ENCODE measurements around the gene ZNF564.

The ZNF564 gene

DNA sequence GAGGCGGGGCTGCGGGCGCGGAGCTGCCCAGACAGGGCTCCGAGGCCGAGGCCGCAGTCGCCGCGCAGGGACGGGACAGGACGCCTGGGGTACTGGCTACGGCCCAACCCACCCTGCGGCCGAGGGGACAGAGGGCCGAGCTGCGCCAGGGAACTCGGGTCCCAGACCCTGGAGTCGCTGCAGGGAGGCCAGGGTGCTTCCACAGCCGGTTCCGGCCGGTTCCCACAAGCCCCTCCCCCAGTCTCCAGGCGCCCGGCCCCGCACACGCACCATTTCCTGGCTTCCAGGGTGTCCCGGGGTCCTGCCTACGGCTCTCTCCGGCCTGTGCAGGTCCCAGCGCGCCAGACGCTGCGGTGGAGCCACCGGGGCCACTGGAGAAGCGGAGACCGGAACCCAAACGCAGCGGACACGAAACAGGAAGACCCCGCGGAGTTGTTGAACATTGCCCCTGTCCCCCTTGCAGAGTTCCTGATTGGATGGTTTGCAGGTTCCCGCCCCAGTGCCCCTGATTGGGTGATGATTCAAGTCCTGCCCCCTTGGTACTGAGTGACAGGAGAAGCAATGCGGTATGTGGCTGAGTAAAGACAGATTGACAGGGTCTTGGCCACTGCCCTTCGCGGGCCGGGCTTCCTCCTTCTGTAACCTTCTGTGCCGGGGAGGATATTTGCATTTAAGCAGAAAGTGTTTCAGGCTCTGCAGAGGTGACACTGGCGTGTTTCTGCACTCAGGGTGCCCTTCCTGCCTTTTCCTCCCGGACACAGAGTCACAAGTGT, at the start of gene ZNF564:
Gene ZNF564 (minus strand): TSS at position 423 of the 773 bp plus-strand sequence. CDS start 150 bp downstream, at position 273.
- peak; percentile 99 for DNase-seq (ENCODE audit: low spot score)
- TF ChIP-seq, protein P1, sequence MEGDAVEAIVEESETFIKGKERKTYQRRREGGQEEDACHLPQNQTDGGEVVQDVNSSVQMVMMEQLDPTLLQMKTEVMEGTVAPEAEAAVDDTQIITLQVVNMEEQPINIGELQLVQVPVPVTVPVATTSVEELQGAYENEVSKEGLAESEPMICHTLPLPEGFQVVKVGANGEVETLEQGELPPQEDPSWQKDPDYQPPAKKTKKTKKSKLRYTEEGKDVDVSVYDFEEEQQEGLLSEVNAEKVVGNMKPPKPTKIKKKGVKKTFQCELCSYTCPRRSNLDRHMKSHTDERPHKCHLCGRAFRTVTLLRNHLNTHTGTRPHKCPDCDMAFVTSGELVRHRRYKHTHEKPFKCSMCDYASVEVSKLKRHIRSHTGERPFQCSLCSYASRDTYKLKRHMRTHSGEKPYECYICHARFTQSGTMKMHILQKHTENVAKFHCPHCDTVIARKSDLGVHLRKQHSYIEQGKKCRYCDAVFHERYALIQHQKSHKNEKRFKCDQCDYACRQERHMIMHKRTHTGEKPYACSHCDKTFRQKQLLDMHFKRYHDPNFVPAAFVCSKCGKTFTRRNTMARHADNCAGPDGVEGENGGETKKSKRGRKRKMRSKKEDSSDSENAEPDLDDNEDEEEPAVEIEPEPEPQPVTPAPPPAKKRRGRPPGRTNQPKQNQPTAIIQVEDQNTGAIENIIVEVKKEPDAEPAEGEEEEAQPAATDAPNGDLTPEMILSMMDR (IDR thresholded peaks at IDR 0.05; ENCODE audit: extremely low read depth, missing control alignments) = no peak

- no peak for DNase-seq (ENCODE audit: low spot score)
- TF ChIP-seq, protein P1 (IDR thresholded peaks at IDR 0.05; ENCODE audit: extremely low read depth, missing control alignments) = no peak
These were observed 46.3 kb upstream of the ZNF564 start for GRCh38 chr19:12597594-12597993.

GRCh38 chr19:12596927-12597548, 45.8 kb upstream of the ZNF564 start:
- TF ChIP-seq, protein P1 (IDR thresholded peaks at IDR 0.05; ENCODE audit: extremely low read depth, missing control alignments) = no peak

GRCh38 chr19:12596485-12596884, 45.2 kb upstream of the ZNF564 start:
- TF ChIP-seq, protein P1 (IDR thresholded peaks at IDR 0.05; ENCODE audit: extremely low read depth, missing control alignments) = no peak
- DNase-seq (ENCODE audit: low spot score) = no peak

More at GRCh38 chr19:12596927-12597548, 45.8 kb upstream of the ZNF564 start:
- no peak for DNase-seq (ENCODE audit: low spot score)

GRCh38 chr19:12581100-12581499, 29.8 kb upstream of the ZNF564 start:
- TF ChIP-seq, protein P1 (IDR thresholded peaks at IDR 0.05; ENCODE audit: extremely low read depth, missing control alignments) = no peak
- no peak for DNase-seq (ENCODE audit: low spot score)

DNA sequence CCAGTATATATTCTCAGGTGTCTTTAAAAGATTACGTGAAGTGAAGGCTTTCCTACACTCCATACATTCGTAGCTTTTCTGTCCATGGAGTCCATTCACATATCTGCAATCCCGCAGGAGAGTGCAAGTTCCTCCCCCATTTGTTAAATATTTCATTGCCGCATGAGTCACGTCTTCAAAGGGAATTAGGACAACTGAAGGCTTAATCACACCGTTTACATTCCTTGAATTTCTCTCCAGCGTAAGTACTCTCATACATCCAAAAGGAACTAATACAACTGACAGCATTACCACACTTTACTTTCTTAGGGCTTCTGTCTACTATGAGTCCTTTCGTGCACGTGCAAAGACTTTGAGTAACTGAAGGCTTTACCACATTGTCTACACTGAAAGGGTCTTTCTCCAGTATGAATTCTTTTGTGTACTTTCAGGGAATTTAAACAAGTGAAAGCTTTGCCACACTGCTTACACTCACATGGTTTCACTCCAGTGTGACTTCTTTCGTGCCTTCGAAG, 29.0 kb upstream of the ZNF564 start:
- no peak for DNase-seq (ENCODE audit: low spot score)
- TF ChIP-seq, protein P1 (IDR thresholded peaks at IDR 0.05; ENCODE audit: extremely low read depth, missing control alignments) = no peak

GRCh38 chr19:12578641-12579040, 27.4 kb upstream of the ZNF564 start:
- TF ChIP-seq, protein P1 (IDR thresholded peaks at IDR 0.05; ENCODE audit: extremely low read depth, missing control alignments) = no peak
- no peak for DNase-seq (ENCODE audit: low spot score)
